ENCODE data around the gene DEF6. TPM values are rescaled to one million over a fixed set of nuclear protein-coding genes. Genes with fewer than 3 reads are reported as not detected.

DEF6 gene
- total RNA-seq, 1 experiment from 2014 or later = 37.3 TPM

DNA sequence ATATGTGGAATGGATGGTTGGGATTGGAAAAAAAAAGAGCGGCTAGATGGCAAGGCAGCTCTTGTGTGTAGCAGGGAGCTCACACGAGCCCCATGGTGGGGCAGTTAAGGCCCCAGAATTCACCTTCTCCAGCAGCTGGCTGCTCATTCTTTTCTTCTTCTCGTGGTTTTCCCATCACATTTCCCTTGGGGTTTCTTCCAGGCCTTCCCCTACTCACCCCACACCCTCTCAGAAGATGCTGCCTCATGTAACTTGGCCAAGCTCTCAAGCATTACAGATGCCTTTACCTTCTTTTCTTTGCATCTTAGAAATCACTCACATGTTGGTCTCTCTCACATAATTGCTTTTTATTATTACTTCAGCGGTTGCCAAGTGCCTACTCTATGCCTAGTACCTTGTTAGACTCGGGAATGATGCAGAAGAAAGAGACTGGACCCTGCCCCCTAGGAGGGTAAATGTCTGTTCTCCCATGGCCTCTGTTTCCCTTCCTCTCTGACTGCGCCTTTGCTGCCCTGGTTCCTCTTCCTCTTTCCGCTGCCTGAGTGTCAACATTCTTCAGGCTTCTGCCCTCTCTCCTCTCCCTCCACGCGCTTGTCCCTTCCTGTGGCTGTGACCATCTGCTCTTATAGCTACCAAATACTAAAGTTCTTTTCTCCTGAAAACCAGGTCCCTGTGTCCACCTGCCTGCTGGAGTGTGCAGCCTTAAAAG lies 73.3 kb downstream of the DEF6 start:
- H4K20me1 ChIP-seq (ENCODE audit: low read length) = no peaks in the 10 kb centered on the region
- peaks cover 38% of the 10 kb centered on the region for H3K4me1 ChIP-seq (ENCODE audit: insufficient read depth, low read length)
- no peaks in the 10 kb centered on the region for H3K9me3 ChIP-seq (ENCODE audit: low read length)
- POLR2A ChIA-PET (ENCODE audit: unreplicated experiment) = no interaction called here
- peaks cover 17% of the 10 kb centered on the region; the same call in 1 of the 2 replicates for H3K36me3 ChIP-seq (ENCODE audit: low read depth, low read length)
- H3K27ac ChIP-seq (ENCODE audit: low read length) = peak overlapping the region; percentile 92
- ATAC-seq (no peak), DNase-seq (no peak)
- no peak for TF ChIP-seq EZH2 (IDR thresholded peaks at IDR 0.05; ENCODE audit: low read length, unreplicated experiment)
- BruUV-seq (replicated peaks) = no TSS peak
- CTCF ChIA-PET = no interaction called here
- H3F3A ChIP-seq (ENCODE audit: low read length, unreplicated experiment) = peaks cover 7% of the 10 kb centered on the region
- H3K27me3 ChIP-seq (ENCODE audit: low read length) = no peaks in the 10 kb centered on the region
- intact Hi-C loops (cut with micrococcal nuclease) = no loop called here
- H3K4me3 ChIP-seq (ENCODE audit: low read length) = no peak overlapping the region
- H3K4me2 ChIP-seq (ENCODE audit: low read length) = peak overlapping the region; percentile 46
- H3K9ac ChIP-seq (ENCODE audit: low read length) = peak overlapping the region; percentile 37; the same call in 1 of the 2 replicates
- no peaks in the 10 kb centered on the region for H3K9me2 ChIP-seq (replicated peaks; ENCODE audit: low read length)
- peaks cover 87% of the 10 kb centered on the region for H3K79me2 ChIP-seq (ENCODE audit: low read length)
- H2AFZ ChIP-seq (ENCODE audit: low read length) = no peak overlapping the region

Other genes starting within 250 kb of the DEF6 start
- 1.3 and 1.7 TPM in 2 replicates for gene TCP11, start 156.5 kb upstream of the DEF6 start, total RNA-seq (2014; rRNA removed)
- gene SCUBE3, start 83.9 kb upstream of the DEF6 start, total RNA-seq (2014; rRNA removed) = 1.5 and 2.4 TPM in 2 replicates
- gene ZNF76, start 38.1 kb upstream of the DEF6 start, total RNA-seq (2014; rRNA removed) = 17.9 and 20.8 TPM in 2 replicates
- 24.5 and 26.2 TPM in 2 replicates for gene PPARD, start 44.7 kb downstream of the DEF6 start, total RNA-seq (2014; rRNA removed)
- 13.8 and 18.6 TPM in 2 replicates for gene FANCE, start 154.5 kb downstream of the DEF6 start, total RNA-seq (2014; rRNA removed)
- gene RPL10A, start 170.6 kb downstream of the DEF6 start, total RNA-seq (2014; rRNA removed) = 1,114 and 1,509 TPM in 2 replicates
- gene TEAD3, start 199.3 kb downstream of the DEF6 start, total RNA-seq (2014; rRNA removed) = 9.2 and 15.4 TPM in 2 replicates
- not detected in 2 replicates for gene TULP1, start 215.1 kb downstream of the DEF6 start, total RNA-seq (2014; rRNA removed)

All from PC-3 (cell line).